Measurements from ENCODE around the gene CCDC83. TPM values are rescaled to one million over a fixed set of nuclear protein-coding genes. Genes with fewer than 3 reads are reported as not detected.
"Not testable (repeated sequence)": the region's sequence is repeated elsewhere in the genome, so short reads cannot be mapped to it uniquely, and the experiment has no call there.

The CCDC83 gene
- polyA plus RNA-seq, 1 of the 3 experiments (the other 2 are of a cell fraction) = not detected

- TF ChIP-seq GATA2 (CRISPR knock-in tag; IDR thresholded peaks at IDR 0.05) = no peak
- no peak for TF ChIP-seq FOXJ3 (CRISPR knock-in tag; IDR thresholded peaks at IDR 0.05)
- no peak for TF ChIP-seq JUND (IDR thresholded peaks at IDR 0.05)
- TF ChIP-seq MEF2A (IDR thresholded peaks at IDR 0.05; ENCODE audit: borderline replicate concordance, low read depth) = no peak
- TF ChIP-seq TEAD4 (IDR thresholded peaks at IDR 0.05; ENCODE audit: borderline replicate concordance, insufficient read depth) = no peak
- TF ChIP-seq ELF1 (IDR thresholded peaks at IDR 0.05) = no peak
- TF ChIP-seq NRF1 (IDR thresholded peaks at IDR 0.05; ENCODE audit: low read depth, low read length) = peak; percentile 39; the same call in 1 of the 2 replicates
- TF ChIP-seq, protein P1, sequence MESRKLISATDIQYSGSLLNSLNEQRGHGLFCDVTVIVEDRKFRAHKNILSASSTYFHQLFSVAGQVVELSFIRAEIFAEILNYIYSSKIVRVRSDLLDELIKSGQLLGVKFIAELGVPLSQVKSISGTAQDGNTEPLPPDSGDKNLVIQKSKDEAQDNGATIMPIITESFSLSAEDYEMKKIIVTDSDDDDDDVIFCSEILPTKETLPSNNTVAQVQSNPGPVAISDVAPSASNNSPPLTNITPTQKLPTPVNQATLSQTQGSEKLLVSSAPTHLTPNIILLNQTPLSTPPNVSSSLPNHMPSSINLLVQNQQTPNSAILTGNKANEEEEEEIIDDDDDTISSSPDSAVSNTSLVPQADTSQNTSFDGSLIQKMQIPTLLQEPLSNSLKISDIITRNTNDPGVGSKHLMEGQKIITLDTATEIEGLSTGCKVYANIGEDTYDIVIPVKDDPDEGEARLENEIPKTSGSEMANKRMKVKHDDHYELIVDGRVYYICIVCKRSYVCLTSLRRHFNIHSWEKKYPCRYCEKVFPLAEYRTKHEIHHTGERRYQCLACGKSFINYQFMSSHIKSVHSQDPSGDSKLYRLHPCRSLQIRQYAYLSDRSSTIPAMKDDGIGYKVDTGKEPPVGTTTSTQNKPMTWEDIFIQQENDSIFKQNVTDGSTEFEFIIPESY (IDR thresholded peaks at IDR 0.05; ENCODE audit: borderline replicate concordance, low read depth) = no peak
- TF ChIP-seq YY1 (IDR thresholded peaks at IDR 0.05; ENCODE audit: low read depth) = peak; percentile 70; the same call in 1 of the 2 replicates
- TF ChIP-seq RFX5 (IDR thresholded peaks at IDR 0.05; ENCODE audit: low read length) = no peak
- TF ChIP-seq NFIC (IDR thresholded peaks at IDR 0.05; ENCODE audit: borderline replicate concordance) = no peak
- peak; percentile 87 for TF ChIP-seq SMC3 (IDR thresholded peaks at IDR 0.05; ENCODE audit: low read depth, low read length)
Observed at GRCh38 chr11:85854557-85855340, 434 bp upstream of the CCDC83 start (continued).

GRCh38 chr11:85857098-85857497 is 1.9 kb downstream of the CCDC83 start:
- no peak for DNase-seq
- ChIA-PET CTCF (interaction anchor here (0.6 kb wide), 1 partner anchor 435 kb away, joined by 3 read pairs; no protein-coding TSS in a partner anchor), POLR2A (no interaction called here)
- no peaks in the 10 kb centered on the region for H3K79me2 ChIP-seq (ENCODE audit: insufficient read depth)
- no peaks in the 10 kb centered on the region for H4K20me1 ChIP-seq (ENCODE audit: insufficient read depth)
- no peaks in the 10 kb centered on the region for H3K36me3 ChIP-seq (replicated peaks in 1 of 2; ENCODE audit: control insufficient read depth in 1 of 2, insufficient read depth in 2 of 2, low read length in 1 of 2)
- TF ChIP-seq MAX (IDR thresholded peaks at IDR 0.05; ENCODE audit: low read depth) (no peak), RFX5 (IDR thresholded peaks at IDR 0.05; ENCODE audit: low read length) (no peak), RCOR1 (IDR thresholded peaks at IDR 0.05; ENCODE audit: low read length) (no peak)
- TF ChIP-seq, protein P2, sequence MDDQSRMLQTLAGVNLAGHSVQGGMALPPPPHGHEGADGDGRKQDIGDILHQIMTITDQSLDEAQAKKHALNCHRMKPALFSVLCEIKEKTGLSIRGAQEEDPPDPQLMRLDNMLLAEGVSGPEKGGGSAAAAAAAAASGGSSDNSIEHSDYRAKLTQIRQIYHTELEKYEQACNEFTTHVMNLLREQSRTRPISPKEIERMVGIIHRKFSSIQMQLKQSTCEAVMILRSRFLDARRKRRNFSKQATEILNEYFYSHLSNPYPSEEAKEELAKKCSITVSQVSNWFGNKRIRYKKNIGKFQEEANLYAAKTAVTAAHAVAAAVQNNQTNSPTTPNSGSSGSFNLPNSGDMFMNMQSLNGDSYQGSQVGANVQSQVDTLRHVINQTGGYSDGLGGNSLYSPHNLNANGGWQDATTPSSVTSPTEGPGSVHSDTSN (IDR thresholded peaks at IDR 0.05) = no peak
- no peak overlapping the region for H3K4me3 ChIP-seq (ENCODE audit: low read depth in 2 of 2, low read length in 1 of 2)
- WGBS (ENCODE audit: low lambda C conversion rate) = 88% methylated on average over 8 of the region's 10 CpGs
- H3K4me2 ChIP-seq = no peak overlapping the region
- no peak overlapping the region for H3K9ac ChIP-seq
- no peaks in the 10 kb centered on the region for H3F3A ChIP-seq (replicated peaks; ENCODE audit: insufficient read depth)
- no peaks in the 10 kb centered on the region for H3K9me2 ChIP-seq
- H3K27ac ChIP-seq (ENCODE audit: low read depth in 2 of 2, low read length in 1 of 2) = no peak overlapping the region
- no peaks in the 10 kb centered on the region for H3K27me3 ChIP-seq (ENCODE audit: insufficient read depth)
- no peaks in the 10 kb centered on the region for H3K9me3 ChIP-seq
- peaks cover 0 to 8% of the 10 kb centered on the region in 2 experiments; a peak in 1 of 4 replicates for H3K4me1 ChIP-seq (ENCODE audit: control insufficient read depth in 1 of 2, insufficient read depth in 2 of 2, low read depth in 1 of 2, low read length in 1 of 2)
- H2AFZ ChIP-seq (ENCODE audit: low read depth) = no peak overlapping the region

DNA sequence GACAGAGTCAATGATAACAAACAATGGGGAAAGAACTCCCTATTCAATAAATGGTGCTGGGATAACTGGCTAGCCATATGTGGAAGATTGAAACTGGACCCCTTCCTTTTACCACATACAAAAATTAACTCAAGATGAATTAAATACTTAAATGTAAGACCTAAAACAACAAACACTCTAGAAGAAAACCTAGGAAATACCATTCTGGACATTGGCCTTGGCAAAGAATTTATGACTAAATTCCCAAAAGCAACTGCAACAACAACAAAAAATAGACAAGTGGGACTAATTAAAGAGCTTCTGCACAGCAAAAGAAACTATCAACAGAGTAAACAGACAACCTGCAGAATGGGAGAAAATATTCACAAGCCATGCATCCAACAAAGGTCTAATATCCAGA is 4.4 kb downstream of the CCDC83 start:
- DNase-seq; H3K4me3 ChIP-seq (ENCODE audit: low read depth in 2 of 2, low read length in 1 of 2); POLR2A ChIA-PET; H3F3A ChIP-seq (replicated peaks; ENCODE audit: insufficient read depth); H3K36me3 ChIP-seq (replicated peaks in 1 of 2; ENCODE audit: control insufficient read depth in 1 of 2, insufficient read depth in 2 of 2, low read length in 1 of 2); H3K9ac ChIP-seq; H3K27me3 ChIP-seq (ENCODE audit: insufficient read depth); H2AFZ ChIP-seq (ENCODE audit: low read depth); CTCF ChIA-PET; H3K9me3 ChIP-seq; H3K79me2 ChIP-seq (ENCODE audit: insufficient read depth); H3K9me2 ChIP-seq; H3K4me2 ChIP-seq; H3K27ac ChIP-seq (ENCODE audit: low read depth in 2 of 2, low read length in 1 of 2); H3K4me1 ChIP-seq (ENCODE audit: control insufficient read depth in 1 of 2, insufficient read depth in 2 of 2, low read depth in 1 of 2, low read length in 1 of 2); H4K20me1 ChIP-seq (ENCODE audit: insufficient read depth): not testable (repeated sequence)
